Activated B cell treated with CpG ODN at 0.5 μM for 24 hours (primary cell): ENCODE measurements around the gene ATP6V0E2. TPM values are rescaled to one million over a fixed set of nuclear protein-coding genes. Genes with fewer than 3 reads are reported as not detected.

Source experiments
- ATAC-seq: fragments of 200-7000 bp; cut with Tn5 transposase; one replicate; pipeline ENCODE4 v1.10.0; 2021; ENCODE audit warnings: low read depth, mild to moderate bottlenecking, moderate library complexity
- CTCF ChIA-PET: fragments of 350-600 bp; sonication (Branson Sonifier 250); formaldehyde crosslinking; loops from one replicate; lab custom pipeline; 2021; ENCODE audit warnings: antibody characterized with exemption; lab: Charles Lee
- POLR2A ChIA-PET: fragments of 350-600 bp; sonication (Branson Sonifier 250); formaldehyde crosslinking; loops from one replicate; lab custom pipeline; 2021; ENCODE audit warnings: antibody characterized with exemption; lab: Charles Lee
- DNase-seq: peaks from one replicate; pipeline ENCODE4 v3.0.0; 2022
- H3K27ac Mint-ChIP-seq: one replicate; pipeline ENCODE4 v1.8.0; 2020; ENCODE audit warnings: mixed read lengths
- H3K27me3 Mint-ChIP-seq: one replicate; pipeline ENCODE4 v1.8.0; 2021; ENCODE audit warnings: mixed read lengths
- H3K36me3 Mint-ChIP-seq: one replicate; pipeline ENCODE4 v1.8.0; 2021; ENCODE audit warnings: low read depth, mixed read lengths
- H3K4me1 Mint-ChIP-seq: one replicate; pipeline ENCODE4 v1.8.0; 2021; ENCODE audit warnings: mixed read lengths
- H3K4me3 Mint-ChIP-seq: one replicate; pipeline ENCODE4 v1.8.0; 2020; ENCODE audit warnings: mild to moderate bottlenecking, mixed read lengths
- H3K9me3 Mint-ChIP-seq: one replicate; pipeline ENCODE4 v1.8.0; 2020; ENCODE audit warnings: mixed read lengths
- CTCF ChIP-seq: fragments of 200-600 bp; IDR thresholded peaks from one replicate; pipeline ENCODE4 v1.8.0; 2022; ENCODE audit warnings: antibody characterized with exemption, mild to moderate bottlenecking
- intact Hi-C: fragments of 100-400 bp; cut with micrococcal nuclease; formaldehyde crosslinking; loops from one replicate; pipeline ENCODE4 v1.15.1; 2024
- total RNA-seq: library from RNA; stranded (reverse); gene quantifications from 2 replicates; pipeline ENCODE4 v1.2.3, GENCODE V29; 2022

The ATP6V0E2 gene
- total RNA-seq, 1 donor from 2014 or later, result 9.1 TPM

DNA sequence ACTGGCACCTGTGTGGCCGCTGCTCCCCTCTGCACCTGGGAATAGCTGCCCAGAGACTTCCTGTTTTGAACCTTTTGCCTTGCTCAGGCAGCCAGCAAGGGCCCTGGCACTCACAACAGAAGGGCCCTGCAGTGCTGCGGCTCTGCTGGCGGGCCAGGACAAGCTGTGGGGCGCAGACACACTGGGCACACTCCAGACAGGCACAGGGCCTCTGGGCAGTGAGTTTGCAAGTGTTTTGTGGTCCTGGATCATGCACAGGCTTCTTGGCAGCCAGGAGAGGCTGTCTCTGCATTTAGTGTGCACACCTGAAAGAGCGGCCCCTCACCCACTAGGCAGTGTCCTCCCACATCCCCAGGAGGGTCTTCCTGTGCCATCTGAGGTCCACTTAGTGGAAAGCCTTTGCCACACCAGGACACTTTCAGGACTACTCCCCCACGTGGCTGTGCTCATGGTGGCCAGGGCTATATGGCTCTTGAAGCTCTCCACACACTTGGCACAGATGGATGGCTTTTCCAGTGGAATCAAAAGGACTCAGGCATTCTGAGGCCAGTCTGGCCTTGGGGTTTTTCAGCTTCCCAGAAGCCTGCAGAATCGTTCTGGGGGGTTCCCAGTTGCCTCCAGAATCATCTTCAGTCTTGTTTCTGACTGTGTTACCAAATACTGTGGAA is 5.0 kb upstream of the ATP6V0E2 start:
- Mint-ChIP-seq H3K27me3 (no peaks in the 10 kb centered on the region), H3K4me3 (no peak overlapping the region), H3K4me1 (peaks cover 31% of the 10 kb centered on the region), H3K9me3 (no peaks in the 10 kb centered on the region), H3K36me3 (peaks cover 6% of the 10 kb centered on the region), H3K27ac (no peak overlapping the region)
- POLR2A ChIA-PET, result no interaction called here
- CTCF ChIA-PET, result no interaction called here
- DNase-seq (no peak), ATAC-seq (no peak)
- no peak for TF ChIP-seq CTCF
- intact Hi-C loops, result no loop called here

DNA sequence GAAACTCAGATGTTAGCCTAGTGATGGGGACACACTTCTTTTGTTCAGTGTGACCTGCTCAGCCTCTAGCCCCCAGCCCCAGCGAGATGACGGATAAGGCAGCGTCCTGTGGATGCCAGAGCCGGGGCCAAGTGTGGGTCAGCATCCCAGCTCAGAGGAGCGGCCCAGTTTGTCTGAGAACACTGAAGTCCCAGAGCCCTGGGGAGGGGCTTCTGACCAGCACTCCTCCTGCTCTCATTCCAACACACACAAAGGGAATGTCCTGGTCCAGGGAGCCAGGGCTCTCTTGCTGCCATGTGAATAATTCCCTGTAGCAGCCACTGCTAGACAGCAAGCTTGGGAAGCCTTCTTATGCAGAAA is 4.5 kb upstream of the ATP6V0E2 start:
- no peak overlapping the region for H3K27ac Mint-ChIP-seq
- DNase-seq (no peak), ATAC-seq (no peak)
- H3K4me1 Mint-ChIP-seq, result peaks cover 33% of the 10 kb centered on the region
- no peak overlapping the region for H3K4me3 Mint-ChIP-seq
- no peaks in the 10 kb centered on the region for H3K9me3 Mint-ChIP-seq
- intact Hi-C loops, result no loop called here
- H3K36me3 Mint-ChIP-seq, result peaks cover 5% of the 10 kb centered on the region
- no peak for TF ChIP-seq CTCF
- ChIA-PET CTCF (no interaction called here), POLR2A (no interaction called here)
- no peaks in the 10 kb centered on the region for H3K27me3 Mint-ChIP-seq

- intact Hi-C loops, result loop anchor here (5.0 to 10.0 kb wide), 3 partner anchors 445 to 1365 kb away; partner anchors contain the start of gene CHPF2
- no peaks in the 10 kb centered on the region for H3K9me3 Mint-ChIP-seq
- ChIA-PET CTCF (no interaction called here), POLR2A (interaction anchor here (0.8 kb wide), 1 partner anchor 45 kb away, joined by 3 read pairs; no protein-coding TSS in a partner anchor)
- no peak for TF ChIP-seq CTCF
- H3K4me1 Mint-ChIP-seq, result peaks cover 39% of the 10 kb centered on the region
- H3K36me3 Mint-ChIP-seq, result peaks cover 2% of the 10 kb centered on the region
- DNase-seq (no peak), ATAC-seq (no peak)
- H3K27me3 Mint-ChIP-seq, result no peaks in the 10 kb centered on the region
- H3K27ac Mint-ChIP-seq, result no peak overlapping the region
- H3K4me3 Mint-ChIP-seq, result no peak overlapping the region
These were observed 3.9 kb upstream of the ATP6V0E2 start for GRCh38 chr7:149869867-149870266.

DNA sequence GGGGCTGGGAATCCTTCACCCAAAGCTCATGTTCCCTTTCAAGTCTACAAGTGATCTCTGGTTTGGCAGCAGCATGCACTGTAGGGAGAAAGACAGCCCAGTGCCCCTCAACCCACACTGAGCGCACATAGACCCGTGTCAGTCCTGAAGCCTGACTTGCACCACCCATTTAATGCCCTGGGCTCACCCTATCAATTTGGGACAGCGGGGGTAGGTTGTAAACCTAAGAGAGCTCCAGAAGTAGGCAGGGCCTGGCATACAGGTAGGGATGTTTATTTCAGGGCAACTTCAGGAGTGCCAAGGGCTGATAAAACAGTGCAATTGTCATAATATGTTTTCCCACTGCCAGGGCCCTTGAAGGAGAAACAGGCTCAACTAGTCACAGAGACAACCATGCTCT is 3.5 kb upstream of the ATP6V0E2 start:
- no peak for TF ChIP-seq CTCF
- POLR2A ChIA-PET, result interaction anchor here (0.8 kb wide), 1 partner anchor 46 kb away, joined by 3 read pairs; no protein-coding TSS in a partner anchor
- DNase-seq, result no peak
- H3K4me3 Mint-ChIP-seq, result no peak overlapping the region
- H3K27ac Mint-ChIP-seq, result no peak overlapping the region
- H3K27me3 Mint-ChIP-seq, result no peaks in the 10 kb centered on the region
- H3K9me3 Mint-ChIP-seq, result no peaks in the 10 kb centered on the region
- intact Hi-C loops, result loop anchor here (5.0 to 10.0 kb wide), 3 partner anchors 445 to 1365 kb away; partner anchors contain the start of gene CHPF2
- ATAC-seq, result no peak
- CTCF ChIA-PET, result no interaction called here
- no peaks in the 10 kb centered on the region for H3K36me3 Mint-ChIP-seq
- peaks cover 42% of the 10 kb centered on the region for H3K4me1 Mint-ChIP-seq

DNA sequence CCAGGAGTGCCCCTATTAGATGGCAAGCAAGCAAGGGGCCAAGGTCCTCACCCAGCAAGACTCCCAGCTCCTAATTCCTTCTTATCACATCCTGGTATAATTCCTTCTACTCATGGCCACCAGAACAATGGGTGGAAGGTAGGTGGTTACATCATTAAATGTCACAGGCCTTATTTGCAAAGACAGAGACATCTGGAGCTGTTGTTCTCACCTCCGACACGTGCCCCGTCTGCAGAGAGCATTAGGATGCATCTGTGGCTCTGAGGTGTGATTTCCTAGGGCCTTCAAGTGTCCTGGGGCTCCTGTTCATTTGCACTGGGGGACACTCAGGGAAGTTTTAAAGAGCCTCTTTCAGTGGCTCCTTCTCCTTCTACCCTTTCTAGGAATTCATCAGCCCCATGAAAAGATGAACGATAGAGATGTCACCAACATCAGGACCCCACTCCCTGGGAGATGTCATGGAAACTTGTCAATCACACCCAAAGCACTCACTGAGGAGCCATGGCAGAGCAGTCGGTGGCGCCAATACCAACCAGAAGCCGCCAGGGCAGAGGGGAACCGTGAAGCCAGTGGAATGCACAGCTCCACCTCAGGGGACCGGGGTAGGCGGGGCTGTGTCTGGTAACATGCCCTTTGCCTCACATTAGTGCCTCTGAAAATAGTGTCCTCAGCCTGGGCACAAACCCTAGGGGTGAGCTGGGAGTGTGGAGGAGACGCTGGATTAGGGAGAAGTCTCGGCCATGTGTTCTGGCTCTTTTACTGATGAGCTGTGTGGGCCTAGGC is 2.9 kb upstream of the ATP6V0E2 start:
- intact Hi-C loops, result loop anchor here (5.0 to 10.0 kb wide), 3 partner anchors 446 to 1364 kb away; partner anchors contain the start of gene CHPF2
- CTCF ChIA-PET, result interaction anchor here (1.0 to 1.2 kb wide), 2 partner anchors 12 to 24 kb away, joined by 3 to 4 read pairs; no protein-coding TSS in a partner anchor

More for the DNA sequence above, 2.9 kb upstream of the ATP6V0E2 start:
- Mint-ChIP-seq H3K27ac (no peak overlapping the region), H3K4me3 (no peak overlapping the region), H3K27me3 (no peaks in the 10 kb centered on the region), H3K4me1 (peaks cover 45% of the 10 kb centered on the region), H3K36me3 (peaks cover 2% of the 10 kb centered on the region), H3K9me3 (no peaks in the 10 kb centered on the region)
- POLR2A ChIA-PET, result interaction anchor here (0.7 to 0.8 kb wide), 2 partner anchors 24 to 46 kb away, joined by 3 to 5 read pairs; no protein-coding TSS in a partner anchor
- ATAC-seq (no peak), DNase-seq (no peak)
- no peak for TF ChIP-seq CTCF
